ENCODE results near the gene KCNQ1. TPM values are rescaled to one million over a fixed set of nuclear protein-coding genes. Genes with fewer than 3 reads are reported as not detected.

The KCNQ1 gene
- total RNA-seq, 1 experiment from 2014 or later: 10.7 TPM

- no TSS peak for BruUV-seq (replicated peaks)
- POLR2A ChIA-PET: no interaction called here
- intact Hi-C loops (cut with micrococcal nuclease): no loop called here
- H3K4me3 ChIP-seq (replicated peaks in 1 of 2; ENCODE audit: low read depth in 1 of 2, low read length in 2 of 2): no peak overlapping the region
- CTCF ChIA-PET: no interaction called here
- no peak overlapping the region for H2AFZ ChIP-seq (ENCODE audit: low read depth, low read length, poor library complexity, severe bottlenecking)
- H3K27me3 ChIP-seq (ENCODE audit: insufficient read depth, low read length): no peaks in the 10 kb centered on the region
- H3K4me2 ChIP-seq (ENCODE audit: low read length): no peak overlapping the region
- no peaks in the 10 kb centered on the region for H3K79me2 ChIP-seq (ENCODE audit: insufficient read depth, low read length)
- TF ChIP-seq EGR1 (IDR thresholded peaks at IDR 0.05; ENCODE audit: low read depth) (no peak), ATF3 (IDR thresholded peaks at IDR 0.05) (no peak), POLR2AphosphoS5 (IDR thresholded peaks at IDR 0.05; ENCODE audit: low read depth, low read length) (no peak), EZH2phosphoT487 (IDR thresholded peaks at IDR 0.05; ENCODE audit: borderline replicate concordance) (no peak), EZH2 (IDR thresholded peaks at IDR 0.05) (no peak), SIN3A (IDR thresholded peaks at IDR 0.05; ENCODE audit: low read depth) (no peak), FOSL1 (IDR thresholded peaks at IDR 0.05; ENCODE audit: low read depth) (no peak), SRF (IDR thresholded peaks at IDR 0.05; ENCODE audit: low read depth) (no peak), CTCF (IDR thresholded peaks at IDR 0.05 in 2 of 3, conservative IDR thresholded peaks at IDR 0.05 in 1 of 3; ENCODE audit: borderline replicate concordance in 1 of 3, insufficient read depth in 1 of 3, low read depth in 2 of 3, low read length in 2 of 3) (no peak), ZFX (IDR thresholded peaks at IDR 0.05) (no peak), JUND (IDR thresholded peaks at IDR 0.05) (no peak), SP1 (IDR thresholded peaks at IDR 0.05; ENCODE audit: low read depth) (no peak), POLR2A (IDR thresholded peaks at IDR 0.05; ENCODE audit: borderline replicate concordance, extremely low read depth, insufficient read depth, insufficient read length) (no peak), REST (IDR thresholded peaks at IDR 0.05; ENCODE audit: low read depth) (no peak), YY1 (IDR thresholded peaks at IDR 0.05; ENCODE audit: extremely low read depth, insufficient replicate concordance, low read depth, low read length) (no peak), ZNF274 (IDR thresholded peaks at IDR 0.05; ENCODE audit: low read depth, low read length) (no peak), CEBPB (IDR thresholded peaks at IDR 0.05; ENCODE audit: low read depth) (no peak), ELF1 (IDR thresholded peaks at IDR 0.05; ENCODE audit: borderline replicate concordance, low read depth) (no peak), ZBTB33 (IDR thresholded peaks at IDR 0.05; ENCODE audit: extremely low read depth, insufficient replicate concordance, low read length) (no peak)
- DNase-seq (ENCODE audit: low read depth, low spot score): no peak
- no peak for ATAC-seq
- no peaks in the 10 kb centered on the region for H3K36me3 ChIP-seq (ENCODE audit: control insufficient read depth in 1 of 2, insufficient read depth in 2 of 2, low read length in 2 of 2)
- H3K4me1 ChIP-seq (ENCODE audit: control insufficient read depth in 1 of 2, insufficient read depth in 2 of 2, low read length in 2 of 2): no peaks in the 10 kb centered on the region
- no peak overlapping the region for H3K9ac ChIP-seq (ENCODE audit: low read length)
- no peaks in the 10 kb centered on the region for H3K9me3 ChIP-seq (ENCODE audit: control insufficient read depth in 1 of 2, insufficient read depth in 1 of 2, low read depth in 1 of 2, low read length in 2 of 2)
- H3K9me2 ChIP-seq (ENCODE audit: insufficient read depth): no peaks in the 10 kb centered on the region
- no peaks in the 10 kb centered on the region for H4K20me1 ChIP-seq (ENCODE audit: insufficient read depth)
- RAD21 ChIA-PET (ENCODE audit: low non-redundant PET in 1 of 2, low total read pairs in 2 of 2, uncharacterized antibody in 2 of 2, unreplicated experiment in 2 of 2): no interaction called here
- no peak overlapping the region for H3K27ac ChIP-seq (ENCODE audit: low read depth, low read length)
Measured at GRCh38 chr11:2519862-2520735, 75.3 kb downstream of the KCNQ1 start.
